Adrenal gland (tissue), 12 donors: ENCODE results near the gene TENT5A. TPM values are rescaled to one million over a fixed set of nuclear protein-coding genes. Genes with fewer than 3 reads are reported as not detected.

Source experiments
- DNase-seq, 7 donors: peaks; one replicate each; pipeline ENCODE4 v3.0.0-alpha.2; 2019 to 2020
- H3K27ac ChIP-seq, 5 donors: fragments of 200-600 bp; sonication (generic) in 4 of 5; 1 replicate in 3 of 5; 2 replicates in 2 of 5; pipeline versions ENCODE4 v1.5.1 to v1.8.0; 2016 to 2020; ENCODE audit warnings: mild to moderate bottlenecking in 1 of 5
- H3K27me3 ChIP-seq: fragments of 200-600 bp; 2 replicates; pipeline ENCODE4 v1.8.0; 2021
- H3K36me3 ChIP-seq, 2 donors: fragments of 200-600 bp; replicated peaks in 1 of 2; 1 replicate in 1 of 2; 2 replicates in 1 of 2; pipeline versions ENCODE4 v1.5.1 to v1.8.0; 2018 to 2022
- H3K4me1 ChIP-seq, 2 donors: fragments of 200-600 bp; replicated peaks in 1 of 2; 1 replicate in 1 of 2; 2 replicates in 1 of 2; pipeline versions ENCODE4 v1.5.1 to v1.8.0; 2018 to 2021
- H3K4me3 ChIP-seq, 4 donors: fragments of 200-600 bp; sonication (generic) in 3 of 4; one replicate each; pipeline ENCODE4 v1.5.1; 2016 to 2018
- H3K9me3 ChIP-seq, 3 donors: fragments of 200-600 bp; sonication (generic) in 1 of 3; replicated peaks in 1 of 3; 1 replicate in 2 of 3; 2 replicates in 1 of 3; pipeline versions ENCODE4 v1.5.1 to v1.8.0; 2016 to 2021
- CTCF ChIP-seq, 6 experiments: fragments of 450-650 bp in 4 of 6; fragments of 200-600 bp in 2 of 6; sonication (generic) in 1 of 6; IDR thresholded peaks; 1 replicate in 5 of 6; 2 replicates in 1 of 6; pipeline versions ENCODE4 v1.5.1 to v1.8.0; 2016 to 2021; ENCODE audit warnings: antibody characterized with exemption in 6 of 6, mild to moderate bottlenecking in 2 of 6, moderate library complexity in 1 of 6
- POLR2A ChIP-seq, 2 donors: fragments of 450-650 bp; IDR thresholded peaks; one replicate each; pipeline ENCODE4 v1.6.1; 2017; ENCODE audit warnings: antibody characterized with exemption in 2 of 2, mild to moderate bottlenecking in 2 of 2, moderate library complexity in 1 of 2
- WGBS, 4 donors: extraction: QIAGEN DNeasy Blood & Tissue Kit in 2 of 4; methylation state at CpG; one replicate each; pipeline versions ENCODE4 v1.1.5 to v1.1.7; 2013 to 2017; 5-methylcytosine and 5-hydroxymethylcytosine counted together
- intact Hi-C, 2 donors: fragments of 100-400 bp; cut with DNase I; formaldehyde crosslinking; loops; one replicate each; pipeline versions ENCODE4 v1.14.1 to v1.15.0; 2022 to 2023
- polyA plus RNA-seq, 3 donors: library from polyadenylated mRNA; stranded (reverse); fragments of 200-250 nt in 2 of 3; fragments of 350-450 nt in 1 of 3; fragmentation: Illumina TruSeq in 1 of 3; extraction: RNeasy Lipid Tissue Mini Kit (QIAGEN cat#74804) in 1 of 3; gene quantifications; one replicate each; pipeline ENCODE4 v1.2.3, GENCODE V29; 2013 to 2014
- total RNA-seq, 9 donors: library from RNA; depleted of rRNA in 4 of 9; stranded (reverse); fragments of >200 nt in 4 of 9; fragments of 120-200 nt in 1 of 9; fragmentation: NEBNext Ultra II Directional in 1 of 9; extraction: Animal tissue kit (Norgen Biotek cat#: 25700) in 1 of 9; gene quantifications; one replicate each; pipeline versions ENCODE4 v1.1.0 to v1.2.4, GENCODE V29; 2013 to 2023
- donor health status: healthy with polysubstance abuse.
- donor health status: Bipolar disorder and iron deficiency.
- donor health status: DM: yes; HTN: yes; CAD: no.
- donor health status: DM: no; HTN: no; CAD: no.
- donor health status: DM: no; HTN: no; CAD: no.
- donor health status: DM: yes; HTN: yes; CAD: no.

Gene TENT5A
- total and polyA plus RNA-seq, 12 donors, result 4.4 to 24.6 (median 15.4) TPM

- 49 to 65% (median 61%) methylated on average over 5 of the region's 5 CpGs for WGBS, 4 donors
- Histone ChIP-seq H3K4me3 (peak overlapping the region in 2 of 4 donors; percentile 93 to 98), H3K4me1 (peaks cover 6 to 37% of the 10 kb centered on the region in 2 donors), H3K27ac (peak overlapping the region in 1 of 5 donors; percentile 98), H3K27me3 (no peaks in the 10 kb centered on the region), H3K36me3 (no peaks in the 10 kb centered on the region), H3K9me3 (no peaks in the 10 kb centered on the region)
- intact Hi-C loops, result loop anchor here in 1 of 2 donors (10.0 kb wide), 2 partner anchors 295 to 505 kb away; no protein-coding TSS in a partner anchor
- TF ChIP-seq CTCF (IDR thresholded peaks at IDR 0.05), result no peak
- DNase-seq, result no peak
Observed at GRCh38 chr6:81750200-81750599, 2.3 kb downstream of the TENT5A start.

DNA sequence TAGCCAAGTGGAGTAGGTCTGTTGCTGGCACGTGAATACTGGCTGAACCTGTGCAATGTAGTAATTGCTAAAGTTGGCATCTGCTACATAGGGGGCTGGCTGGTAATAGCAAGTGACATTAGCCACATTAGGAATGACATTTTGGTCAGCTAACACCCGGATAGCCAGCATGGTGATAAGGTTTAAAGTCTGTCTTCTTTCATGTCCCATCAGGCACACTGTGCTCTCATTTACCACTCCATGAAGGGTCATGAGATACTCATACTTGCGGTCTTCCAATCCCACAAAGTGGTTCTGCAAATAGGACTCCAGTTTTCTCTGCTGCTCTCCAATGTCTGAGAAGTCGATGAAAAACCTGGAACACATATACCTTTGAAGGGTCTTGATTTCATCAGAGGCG is 2.8 kb downstream of the TENT5A start:
- H3K27me3 ChIP-seq, result no peaks in the 10 kb centered on the region
- TF ChIP-seq CTCF (IDR thresholded peaks at IDR 0.05) (no peak), POLR2A (IDR thresholded peaks at IDR 0.05) (no peak)
- no peaks in the 10 kb centered on the region for H3K36me3 ChIP-seq
- H3K4me3 ChIP-seq, result peak overlapping the region in 1 of 4 donors; percentile 93
- DNase-seq, result no peak
- no peaks in the 10 kb centered on the region for H3K9me3 ChIP-seq
- peaks cover 6 to 37% of the 10 kb centered on the region in 2 donors for H3K4me1 ChIP-seq
- intact Hi-C loops, result loop anchor here in 1 of 2 donors (10.0 kb wide), 2 partner anchors 295 to 505 kb away; no protein-coding TSS in a partner anchor
- 69 to 71% (median 70%) methylated on average over 5 of the region's 5 CpGs for WGBS, 4 donors
- peak overlapping the region in 1 of 5 donors; percentile 98 for H3K27ac ChIP-seq

GRCh38 chr6:81748994-81749393 is 3.5 kb downstream of the TENT5A start:
- Histone ChIP-seq H3K9me3 (no peaks in the 10 kb centered on the region), H3K36me3 (no peaks in the 10 kb centered on the region), H3K4me3 (peak overlapping the region in 1 of 4 donors; percentile 93), H3K27ac (peak overlapping the region in 1 of 5 donors; percentile 98), H3K27me3 (no peaks in the 10 kb centered on the region), H3K4me1 (peaks cover 6 to 32% of the 10 kb centered on the region in 2 donors)
- intact Hi-C loops, result no loop called here
- 30 to 43% (median 33%) methylated on average over 5 of the region's 5 CpGs for WGBS, 4 donors
- DNase-seq, result no peak
- TF ChIP-seq CTCF (IDR thresholded peaks at IDR 0.05) (no peak), POLR2A (IDR thresholded peaks at IDR 0.05) (no peak)

GRCh38 chr6:81747327-81747726 is 5.2 kb downstream of the TENT5A start:
- Histone ChIP-seq H3K27me3 (no peaks in the 10 kb centered on the region), H3K4me3 (no peak overlapping the region), H3K27ac (no peak overlapping the region), H3K4me1 (peaks cover 6 to 30% of the 10 kb centered on the region in 2 donors), H3K9me3 (no peaks in the 10 kb centered on the region), H3K36me3 (no peaks in the 10 kb centered on the region)
- intact Hi-C loops, result no loop called here
- DNase-seq, result no peak
- no peak for TF ChIP-seq POLR2A (IDR thresholded peaks at IDR 0.05)
- TF ChIP-seq CTCF (IDR thresholded peaks at IDR 0.05), result no peak
- WGBS, 4 donors, result 77 to 87% (median 82%) methylated on average over 4 of the region's 4 CpGs
